ENCODE measurements around the gene NUDT4. TPM values are rescaled to one million over a fixed set of nuclear protein-coding genes. Genes with fewer than 3 reads are reported as not detected.
A peak's percentile ranks its signal among the peaks of the same experiment; 100 is the strongest.

Gene NUDT4
- total RNA-seq, 1 experiment from 2014 or later = 56.5 TPM

GRCh38 chr12:93390549-93391297 is 13.0 kb downstream of the NUDT4 start:
- DNase-seq (ENCODE audit: low spot score) = no peak
- ATAC-seq = peak; percentile 18; the same call in 1 of the 2 replicates
- peak overlapping the region; percentile 61 for H3K27ac Mint-ChIP-seq
- ChIA-PET CTCF (interaction anchor here (1.0 to 1.5 kb wide), 2 partner anchors 10 to 293 kb away, joined by 4 read pairs; no protein-coding TSS in a partner anchor), POLR2A (no interaction called here)
- peaks cover 11% of the 10 kb centered on the region for H3K4me1 Mint-ChIP-seq
- H3K9me3 Mint-ChIP-seq = no peaks in the 10 kb centered on the region
- no peaks in the 10 kb centered on the region for H3K27me3 Mint-ChIP-seq (ENCODE audit: low read depth)
- no peak overlapping the region for H3K4me3 Mint-ChIP-seq
- 0 out of 2 replicates have a peak, but pooled peaks have one; percentile 10 for TF ChIP-seq ZNF121 (CRISPR knock-in tag; IDR thresholded peaks at IDR 0.05)
- TF ChIP-seq ZMAT4 (CRISPR knock-in tag; IDR thresholded peaks at IDR 0.05) = no peak
- H3K36me3 Mint-ChIP-seq = peaks cover 12% of the 10 kb centered on the region

GRCh38 chr12:93393425-93393824 is 15.7 kb downstream of the NUDT4 start:
- CTCF ChIA-PET = no interaction called here
- no peak for DNase-seq (ENCODE audit: low spot score)
- TF ChIP-seq ZNF138 (CRISPR knock-in tag; conservative IDR thresholded peaks at IDR 0.05) (no peak), EMX1 (CRISPR knock-in tag; IDR thresholded peaks at IDR 0.05) (no peak), CREB1 (CRISPR knock-in tag; IDR thresholded peaks at IDR 0.05) (no peak), TCF7 (CRISPR knock-in tag; IDR thresholded peaks at IDR 0.05; ENCODE audit: low read depth) (no peak), NR2C2 (CRISPR knock-in tag; IDR thresholded peaks at IDR 0.05) (no peak), ELF4 (CRISPR knock-in tag; IDR thresholded peaks at IDR 0.05; ENCODE audit: low read depth) (no peak), ARID4B (CRISPR knock-in tag; IDR thresholded peaks at IDR 0.05; ENCODE audit: borderline replicate concordance) (no peak), SMAD3 (CRISPR knock-in tag; IDR thresholded peaks at IDR 0.05; ENCODE audit: borderline replicate concordance) (no peak), MYBL2 (CRISPR knock-in tag; IDR thresholded peaks at IDR 0.05) (no peak), ATF6 (CRISPR knock-in tag; IDR thresholded peaks at IDR 0.05) (no peak), JAZF1 (CRISPR knock-in tag; IDR thresholded peaks at IDR 0.05) (no peak), ATF2 (CRISPR knock-in tag; IDR thresholded peaks at IDR 0.05; ENCODE audit: borderline replicate concordance, low read depth) (no peak), ZNF671 (CRISPR knock-in tag; IDR thresholded peaks at IDR 0.05) (no peak)
- TF ChIP-seq, protein P1, sequence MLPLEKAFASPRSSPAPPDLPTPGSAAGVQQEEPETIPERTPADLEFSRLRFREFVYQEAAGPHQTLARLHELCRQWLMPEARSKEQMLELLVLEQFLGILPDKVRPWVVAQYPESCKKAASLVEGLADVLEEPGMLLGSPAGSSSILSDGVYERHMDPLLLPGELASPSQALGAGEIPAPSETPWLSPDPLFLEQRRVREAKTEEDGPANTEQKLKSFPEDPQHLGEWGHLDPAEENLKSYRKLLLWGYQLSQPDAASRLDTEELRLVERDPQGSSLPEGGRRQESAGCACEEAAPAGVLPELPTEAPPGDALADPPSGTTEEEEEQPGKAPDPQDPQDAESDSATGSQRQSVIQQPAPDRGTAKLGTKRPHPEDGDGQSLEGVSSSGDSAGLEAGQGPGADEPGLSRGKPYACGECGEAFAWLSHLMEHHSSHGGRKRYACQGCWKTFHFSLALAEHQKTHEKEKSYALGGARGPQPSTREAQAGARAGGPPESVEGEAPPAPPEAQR (CRISPR knock-in tag; IDR thresholded peaks at IDR 0.05) = no peak
- TF ChIP-seq, protein P2, sequence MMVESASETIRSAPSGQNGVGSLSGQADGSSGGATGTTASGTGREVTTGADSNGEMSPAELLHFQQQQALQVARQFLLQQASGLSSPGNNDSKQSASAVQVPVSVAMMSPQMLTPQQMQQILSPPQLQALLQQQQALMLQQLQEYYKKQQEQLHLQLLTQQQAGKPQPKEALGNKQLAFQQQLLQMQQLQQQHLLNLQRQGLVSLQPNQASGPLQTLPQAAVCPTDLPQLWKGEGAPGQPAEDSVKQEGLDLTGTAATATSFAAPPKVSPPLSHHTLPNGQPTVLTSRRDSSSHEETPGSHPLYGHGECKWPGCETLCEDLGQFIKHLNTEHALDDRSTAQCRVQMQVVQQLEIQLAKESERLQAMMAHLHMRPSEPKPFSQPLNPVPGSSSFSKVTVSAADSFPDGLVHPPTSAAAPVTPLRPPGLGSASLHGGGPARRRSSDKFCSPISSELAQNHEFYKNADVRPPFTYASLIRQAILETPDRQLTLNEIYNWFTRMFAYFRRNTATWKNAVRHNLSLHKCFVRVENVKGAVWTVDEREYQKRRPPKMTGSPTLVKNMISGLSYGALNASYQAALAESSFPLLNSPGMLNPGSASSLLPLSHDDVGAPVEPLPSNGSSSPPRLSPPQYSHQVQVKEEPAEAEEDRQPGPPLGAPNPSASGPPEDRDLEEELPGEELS (CRISPR knock-in tag; IDR thresholded peaks at IDR 0.05) = no peak
- TF ChIP-seq, protein P3, sequence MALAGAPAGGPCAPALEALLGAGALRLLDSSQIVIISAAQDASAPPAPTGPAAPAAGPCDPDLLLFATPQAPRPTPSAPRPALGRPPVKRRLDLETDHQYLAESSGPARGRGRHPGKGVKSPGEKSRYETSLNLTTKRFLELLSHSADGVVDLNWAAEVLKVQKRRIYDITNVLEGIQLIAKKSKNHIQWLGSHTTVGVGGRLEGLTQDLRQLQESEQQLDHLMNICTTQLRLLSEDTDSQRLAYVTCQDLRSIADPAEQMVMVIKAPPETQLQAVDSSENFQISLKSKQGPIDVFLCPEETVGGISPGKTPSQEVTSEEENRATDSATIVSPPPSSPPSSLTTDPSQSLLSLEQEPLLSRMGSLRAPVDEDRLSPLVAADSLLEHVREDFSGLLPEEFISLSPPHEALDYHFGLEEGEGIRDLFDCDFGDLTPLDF (CRISPR knock-in tag; IDR thresholded peaks at IDR 0.05) = no peak
- no peak for ATAC-seq
- Mint-ChIP-seq H3K4me3 (no peak overlapping the region), H3K36me3 (peaks cover 26% of the 10 kb centered on the region), H3K4me1 (peaks cover 11% of the 10 kb centered on the region), H3K27me3 (ENCODE audit: low read depth) (no peaks in the 10 kb centered on the region), H3K9me3 (no peaks in the 10 kb centered on the region), H3K27ac (no peak overlapping the region)
- POLR2A ChIA-PET = no interaction called here
